Omental fat pad (tissue), 4 donors: Measurements from ENCODE around the gene GJB6. TPM values are rescaled to one million over a fixed set of nuclear protein-coding genes. Genes with fewer than 3 reads are reported as not detected.

Source experiments
- ATAC-seq: fragments of 150-250 bp; one replicate; pipeline ENCODE4 v1.9.1; 2016; ENCODE audit warnings: mild to moderate bottlenecking, moderate library complexity; ENCODE audit not compliant: low FRiP score
- DNase-seq: peaks from one replicate; pipeline ENCODE4 v3.0.0-alpha.2; 2019; ENCODE audit warnings: low spot score
- total RNA-seq, 4 donors: library from RNA; depleted of rRNA; stranded (reverse); fragments of >200 nt; gene quantifications; one replicate each; pipeline ENCODE4 v1.1.0, GENCODE V29; 2016
- TF ChIP-seq, protein P1 (sequence below), 3 donors: fragments of 450-650 bp; IDR thresholded peaks; one replicate each; pipeline ENCODE4 v1.5.1; 2016 to 2017; ENCODE audit warnings: antibody characterized with exemption in 3 of 3, mild to moderate bottlenecking in 3 of 3, moderate library complexity in 2 of 3

The GJB6 gene
- total RNA-seq, 4 donors from 2014 or later, result not detected

DNA sequence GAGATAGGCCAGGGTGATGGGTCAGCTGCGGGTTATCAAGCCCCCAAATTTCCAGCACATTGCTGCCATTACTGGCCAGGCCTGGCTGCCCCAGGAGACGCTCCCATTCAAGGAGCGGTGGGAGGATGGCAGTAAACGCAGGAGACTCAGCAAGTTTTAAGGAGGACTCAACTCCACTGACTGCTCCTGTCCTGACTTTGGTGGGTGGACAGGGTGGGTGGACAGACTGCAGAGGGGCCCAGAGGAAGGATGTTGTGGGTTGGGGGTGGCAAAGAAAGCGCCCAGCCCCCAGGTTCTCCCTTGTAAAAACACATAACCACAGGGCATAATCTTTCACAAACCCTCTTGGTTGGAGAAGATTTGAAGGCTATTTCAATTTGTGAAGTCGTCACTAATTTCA, 4.4 kb downstream of the GJB6 start:
- DNase-seq, result no peak
- TF ChIP-seq, protein P1, sequence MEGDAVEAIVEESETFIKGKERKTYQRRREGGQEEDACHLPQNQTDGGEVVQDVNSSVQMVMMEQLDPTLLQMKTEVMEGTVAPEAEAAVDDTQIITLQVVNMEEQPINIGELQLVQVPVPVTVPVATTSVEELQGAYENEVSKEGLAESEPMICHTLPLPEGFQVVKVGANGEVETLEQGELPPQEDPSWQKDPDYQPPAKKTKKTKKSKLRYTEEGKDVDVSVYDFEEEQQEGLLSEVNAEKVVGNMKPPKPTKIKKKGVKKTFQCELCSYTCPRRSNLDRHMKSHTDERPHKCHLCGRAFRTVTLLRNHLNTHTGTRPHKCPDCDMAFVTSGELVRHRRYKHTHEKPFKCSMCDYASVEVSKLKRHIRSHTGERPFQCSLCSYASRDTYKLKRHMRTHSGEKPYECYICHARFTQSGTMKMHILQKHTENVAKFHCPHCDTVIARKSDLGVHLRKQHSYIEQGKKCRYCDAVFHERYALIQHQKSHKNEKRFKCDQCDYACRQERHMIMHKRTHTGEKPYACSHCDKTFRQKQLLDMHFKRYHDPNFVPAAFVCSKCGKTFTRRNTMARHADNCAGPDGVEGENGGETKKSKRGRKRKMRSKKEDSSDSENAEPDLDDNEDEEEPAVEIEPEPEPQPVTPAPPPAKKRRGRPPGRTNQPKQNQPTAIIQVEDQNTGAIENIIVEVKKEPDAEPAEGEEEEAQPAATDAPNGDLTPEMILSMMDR (IDR thresholded peaks at IDR 0.05), result no peak
- no peak for ATAC-seq

DNA sequence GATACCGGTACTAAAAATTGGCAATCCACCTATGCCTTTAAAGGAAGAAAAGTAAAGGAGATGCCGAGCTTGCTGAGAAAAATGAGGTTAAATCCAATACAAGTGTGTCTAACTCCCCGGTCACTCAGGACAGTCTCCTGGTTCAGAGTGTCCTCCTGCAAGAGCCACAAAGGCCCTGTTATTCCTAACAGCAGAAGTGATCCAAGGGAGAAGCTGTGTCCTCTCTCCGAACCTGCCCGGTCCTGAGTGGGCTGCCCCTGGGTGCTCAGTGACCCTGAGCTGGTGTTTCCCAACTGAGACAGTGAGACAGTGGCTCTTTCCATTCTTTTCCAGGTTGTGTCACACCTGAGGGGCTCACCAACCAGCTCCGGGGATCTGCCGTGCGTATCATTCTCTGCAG, 4.8 kb downstream of the GJB6 start:
- ATAC-seq, result no peak
- TF ChIP-seq, protein P1 (IDR thresholded peaks at IDR 0.05), result no peak
- no peak for DNase-seq

DNA sequence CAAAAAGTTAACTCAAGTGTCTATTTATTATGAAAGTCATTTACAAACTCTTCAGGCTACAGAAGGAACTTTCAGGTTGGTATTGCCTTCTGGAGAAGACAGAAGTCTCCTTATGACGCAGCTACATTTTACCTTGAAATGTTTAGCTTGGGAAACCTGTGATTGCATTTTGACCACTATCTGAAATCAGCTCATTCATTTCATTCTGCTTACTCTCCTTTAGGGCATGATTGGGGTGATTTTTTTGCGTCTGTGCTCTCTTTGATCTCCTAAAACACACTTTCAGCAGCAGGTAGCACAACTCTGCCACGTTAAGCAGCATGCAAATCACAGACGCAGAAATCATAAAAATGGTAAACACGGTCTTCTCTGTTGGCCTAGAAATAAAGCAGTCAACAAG, 9.6 kb downstream of the GJB6 start:
- TF ChIP-seq, protein P1 (IDR thresholded peaks at IDR 0.05), result no peak
- DNase-seq (no peak), ATAC-seq (no peak)

DNA sequence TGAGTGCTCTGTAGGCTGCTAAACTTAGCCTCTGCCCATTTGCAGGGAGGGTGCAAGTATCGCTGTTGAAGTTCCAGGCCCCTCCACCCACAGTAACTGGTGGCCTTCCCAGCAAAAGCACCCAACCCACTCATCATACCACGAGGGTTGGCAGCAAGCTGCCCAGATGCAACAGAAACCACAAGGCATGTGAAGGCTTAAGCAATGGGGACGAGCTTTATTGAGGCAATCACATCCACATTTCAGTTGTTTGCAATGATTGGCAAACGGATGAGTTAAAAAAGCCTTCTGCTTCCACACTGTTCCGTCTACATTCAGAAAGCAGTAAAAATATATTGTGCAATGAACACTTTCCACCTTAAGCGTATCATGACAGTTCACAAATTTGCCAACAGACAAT, 10.3 kb downstream of the GJB6 start:
- ATAC-seq, result no peak
- TF ChIP-seq, protein P1 (IDR thresholded peaks at IDR 0.05), result no peak
- DNase-seq, result no peak

DNA sequence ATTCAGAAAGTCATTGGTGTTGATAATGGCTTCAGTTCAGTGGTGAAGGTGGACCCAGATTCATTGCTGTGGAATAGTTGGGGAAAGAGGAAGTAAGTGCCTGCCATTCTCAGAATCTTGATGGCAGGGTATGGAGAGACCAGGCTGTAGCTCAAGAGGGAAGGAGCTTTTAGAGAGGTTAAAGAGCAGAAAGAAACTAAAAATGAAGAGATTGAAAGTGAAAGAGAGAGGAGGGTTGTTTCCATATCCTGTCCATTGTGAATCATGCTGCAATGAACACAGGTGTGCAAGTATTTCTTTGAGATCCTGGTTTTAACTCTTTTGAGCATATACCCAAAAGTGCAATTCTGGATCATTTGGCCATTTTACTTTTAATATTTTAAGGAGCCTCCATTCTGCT, 12.5 kb downstream of the GJB6 start:
- DNase-seq, result no peak
- TF ChIP-seq, protein P1 (IDR thresholded peaks at IDR 0.05), result no peak
- ATAC-seq, result no peak

DNA sequence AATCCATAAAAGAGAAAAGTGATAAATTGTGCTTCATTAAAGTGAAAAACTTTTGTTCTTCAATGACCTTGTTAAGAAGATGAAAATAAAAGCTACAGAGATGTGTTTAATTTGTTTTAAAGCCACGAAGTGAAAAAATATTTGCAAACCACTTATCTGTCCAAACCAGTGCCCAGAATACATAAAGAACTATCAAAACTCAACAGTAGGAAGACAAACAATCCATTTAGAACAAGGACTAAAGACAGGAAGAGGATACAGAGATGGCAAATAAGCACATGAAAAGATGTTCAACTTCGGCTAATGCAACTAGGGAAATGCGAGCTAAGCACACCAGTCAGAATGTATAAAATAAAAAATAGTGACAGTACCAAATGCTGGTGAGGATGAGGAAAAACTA, 15.0 kb downstream of the GJB6 start:
- ATAC-seq, result no peak
- DNase-seq, result no peak
- TF ChIP-seq, protein P1 (IDR thresholded peaks at IDR 0.05), result no peak

DNA sequence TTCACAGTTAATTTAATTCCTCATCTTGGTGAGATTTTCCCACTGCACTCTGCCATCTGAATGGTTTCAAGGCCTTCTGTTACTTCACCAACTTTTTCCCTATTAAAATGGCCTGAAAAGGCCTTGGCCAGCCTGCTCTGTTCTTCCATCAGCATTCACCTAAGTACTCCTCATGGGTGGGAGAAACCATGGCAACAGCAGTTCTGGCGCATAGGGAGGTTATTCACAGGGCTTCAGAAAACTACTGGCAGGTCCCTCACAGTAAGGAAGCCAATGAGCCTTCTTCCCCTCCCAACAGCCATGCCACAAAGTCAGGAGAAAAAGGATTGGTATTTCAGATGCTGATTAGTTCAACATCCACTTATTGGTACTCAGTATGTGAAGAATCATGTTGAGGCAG, 22.2 kb downstream of the GJB6 start:
- ATAC-seq, result no peak
- DNase-seq, result no peak
- TF ChIP-seq, protein P1 (IDR thresholded peaks at IDR 0.05), result no peak
